K562 (cell line): Measurements from ENCODE around the gene DCTN5. TPM values are rescaled to one million over a fixed set of nuclear protein-coding genes. Genes with fewer than 3 reads are reported as not detected.

Experiments
- BRD4 ChIP-seq: fragments of 200-600 bp; sonication (generic); IDR thresholded peaks from 2 replicates; pipeline ENCODE4 v1.6.1; 2017; ENCODE audit warnings: inconsistent platforms
- EHMT2 ChIP-seq: fragments of 450-650 bp; IDR thresholded peaks from 2 replicates; pipeline ENCODE4 v1.6.1; 2018; ENCODE audit warnings: antibody characterized with exemption
- ETS1 ChIP-seq: conservative IDR thresholded peaks from 2 replicates; pipeline ENCODE4 v1.6.1; 2011; ENCODE audit warnings: low read depth, mild to moderate bottlenecking, low read length; ENCODE audit not compliant: control insufficient read depth
- FIP1L1 ChIP-seq: fragments of 200-400 bp; formaldehyde crosslinking; IDR thresholded peaks from 2 replicates; pipeline ENCODE4 v1.6.1; 2018; ENCODE audit warnings: mild to moderate bottlenecking, low read depth, low read length; ENCODE audit not compliant: poor library complexity, severe bottlenecking
- FOXM1 ChIP-seq, 2 experiments: fragments of 450-650 bp in 1 of 2; sonication (generic) in 1 of 2; formaldehyde crosslinking in 1 of 2; IDR thresholded peaks; 2 replicates each; pipeline versions ENCODE4 v1.6.1 to v1.9.0; 2017 to 2022; ENCODE audit warnings: low read depth in 2 of 2, mild to moderate bottlenecking in 2 of 2, missing genetic modification reagents in 1 of 2, moderate library complexity in 1 of 2
- FOXP1 ChIP-seq: sonication (generic); formaldehyde crosslinking; IDR thresholded peaks from 2 replicates; pipeline ENCODE4 v1.8.0; 2022; ENCODE audit warnings: mild to moderate bottlenecking, missing genetic modification reagents
- KDM5B ChIP-seq: fragments of 200-600 bp; sonication (generic); IDR thresholded peaks from 2 replicates; pipeline ENCODE4 v1.6.1; 2012; ENCODE audit warnings: low read depth, mild to moderate bottlenecking, moderate library complexity, low read length, control low read depth, inconsistent platforms; ENCODE audit not compliant: insufficient replicate concordance
- MCM2 ChIP-seq: fragments of 450-650 bp; IDR thresholded peaks from 2 replicates; pipeline ENCODE4 v1.6.1; 2017; ENCODE audit warnings: low read depth, mild to moderate bottlenecking
- SMAD3 ChIP-seq: fragments of 450-650 bp; formaldehyde crosslinking; conservative IDR thresholded peaks from 2 replicates; pipeline ENCODE4 v1.4.0; 2020; ENCODE audit warnings: mild to moderate bottlenecking
- TRIM25 ChIP-seq: fragments of 450-650 bp; IDR thresholded peaks from 2 replicates; pipeline ENCODE4 v1.7.0; 2016; ENCODE audit warnings: borderline replicate concordance
- ZBED1 ChIP-seq: IDR thresholded peaks from 2 replicates; pipeline ENCODE4 v1.6.1; 2014
- ZNF444 ChIP-seq: fragments of 250-450 bp; sonication (Bioruptor Pico); IDR thresholded peaks from 2 replicates; pipeline ENCODE4 v1.4.0; 2020; ENCODE audit warnings: mild to moderate bottlenecking, moderate library complexity
- ZNF57 ChIP-seq: fragments of 450-650 bp; formaldehyde crosslinking; IDR thresholded peaks from 2 replicates; pipeline ENCODE4 v1.4.0; 2020; ENCODE audit warnings: mild to moderate bottlenecking, moderate library complexity
- polyA plus RNA-seq, 8 experiments: library from polyadenylated mRNA; depleted of rRNA in 4 of 8; stranded (reverse) in 5 of 8; unstranded in 3 of 8; fragments of >200 nt; fragmentation: Nextera tagmentation in 2 of 8; fragmentation: Illumina TruSeq in 1 of 8; extraction: Ambion mirVana in 2 of 8; extraction: Trizol in 1 of 8; gene quantifications; 2 replicates each; pipeline versions ENCODE4 v1.2.1 to v1.2.3, GENCODE V29; 2011 to 2014; ENCODE audit warnings: inconsistent platforms in 1 of 8, missing spikeins in 1 of 8
- total RNA-seq, 7 experiments: library from RNA; depleted of rRNA in 6 of 7; stranded (reverse); fragments of >200 nt in 6 of 7; fragmentation: Illumina TruSeq in 2 of 7; extraction: Trizol in 2 of 7; gene quantifications; 2 replicates each; pipeline versions ENCODE4 v1.2.1 to v1.2.3, GENCODE V29; 2011 to 2021; ENCODE audit warnings: low replicate concordance in 1 of 7
- TF ChIP-seq, protein P1 (sequence below): fragments of 250-450 bp; sonication (Bioruptor Pico); IDR thresholded peaks from 2 replicates; pipeline ENCODE4 v1.8.0; 2021; ENCODE audit warnings: moderate library complexity, mild to moderate bottlenecking, inconsistent platforms
- TF ChIP-seq, protein P2 (sequence below): sonication (generic); formaldehyde crosslinking; IDR thresholded peaks from 2 replicates; pipeline ENCODE4 v1.8.1; 2023; ENCODE audit warnings: mild to moderate bottlenecking, missing genetic modification reagents
- TF ChIP-seq, protein P3 (sequence below): fragments of 450-650 bp; formaldehyde crosslinking; conservative IDR thresholded peaks from 2 replicates; pipeline ENCODE4 v1.4.0; 2022; ENCODE audit warnings: mild to moderate bottlenecking, missing genetic modification characterization

The DCTN5 gene
- total and polyA plus RNA-seq, 9 of the 15 experiments (the other 6 are each of a cell fraction or from before 2014, with no cell fraction given), result 35.8 to 149 (median 75.9) TPM

GRCh38 chr16:23667355-23667659 lies 26.0 kb downstream of the DCTN5 start (continued):
- TF ChIP-seq ETS1 (no peak), TRIM25 (no peak), ZNF444 (CRISPR knock-in tag) (no peak), MCM2 (no peak), KDM5B (no peak), ZNF57 (CRISPR knock-in tag) (no peak), FIP1L1 (no peak), FOXP1 (CRISPR knock-in tag) (no peak), EHMT2 (no peak), BRD4 (no peak), ZBED1 (no peak), SMAD3 (no peak), FOXM1 (IDR thresholded peaks at IDR 0.05; ENCODE audit: low read depth) (peak; percentile 79; the same call in 1 of the 2 replicates), FOXM1 (CRISPR knock-in tag; IDR thresholded peaks at IDR 0.05; ENCODE audit: low read depth) (no peak)
- TF ChIP-seq, protein P1, sequence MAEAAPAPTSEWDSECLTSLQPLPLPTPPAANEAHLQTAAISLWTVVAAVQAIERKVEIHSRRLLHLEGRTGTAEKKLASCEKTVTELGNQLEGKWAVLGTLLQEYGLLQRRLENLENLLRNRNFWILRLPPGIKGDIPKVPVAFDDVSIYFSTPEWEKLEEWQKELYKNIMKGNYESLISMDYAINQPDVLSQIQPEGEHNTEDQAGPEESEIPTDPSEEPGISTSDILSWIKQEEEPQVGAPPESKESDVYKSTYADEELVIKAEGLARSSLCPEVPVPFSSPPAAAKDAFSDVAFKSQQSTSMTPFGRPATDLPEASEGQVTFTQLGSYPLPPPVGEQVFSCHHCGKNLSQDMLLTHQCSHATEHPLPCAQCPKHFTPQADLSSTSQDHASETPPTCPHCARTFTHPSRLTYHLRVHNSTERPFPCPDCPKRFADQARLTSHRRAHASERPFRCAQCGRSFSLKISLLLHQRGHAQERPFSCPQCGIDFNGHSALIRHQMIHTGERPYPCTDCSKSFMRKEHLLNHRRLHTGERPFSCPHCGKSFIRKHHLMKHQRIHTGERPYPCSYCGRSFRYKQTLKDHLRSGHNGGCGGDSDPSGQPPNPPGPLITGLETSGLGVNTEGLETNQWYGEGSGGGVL, result no peak
- TF ChIP-seq, protein P2, sequence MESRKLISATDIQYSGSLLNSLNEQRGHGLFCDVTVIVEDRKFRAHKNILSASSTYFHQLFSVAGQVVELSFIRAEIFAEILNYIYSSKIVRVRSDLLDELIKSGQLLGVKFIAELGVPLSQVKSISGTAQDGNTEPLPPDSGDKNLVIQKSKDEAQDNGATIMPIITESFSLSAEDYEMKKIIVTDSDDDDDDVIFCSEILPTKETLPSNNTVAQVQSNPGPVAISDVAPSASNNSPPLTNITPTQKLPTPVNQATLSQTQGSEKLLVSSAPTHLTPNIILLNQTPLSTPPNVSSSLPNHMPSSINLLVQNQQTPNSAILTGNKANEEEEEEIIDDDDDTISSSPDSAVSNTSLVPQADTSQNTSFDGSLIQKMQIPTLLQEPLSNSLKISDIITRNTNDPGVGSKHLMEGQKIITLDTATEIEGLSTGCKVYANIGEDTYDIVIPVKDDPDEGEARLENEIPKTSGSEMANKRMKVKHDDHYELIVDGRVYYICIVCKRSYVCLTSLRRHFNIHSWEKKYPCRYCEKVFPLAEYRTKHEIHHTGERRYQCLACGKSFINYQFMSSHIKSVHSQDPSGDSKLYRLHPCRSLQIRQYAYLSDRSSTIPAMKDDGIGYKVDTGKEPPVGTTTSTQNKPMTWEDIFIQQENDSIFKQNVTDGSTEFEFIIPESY (CRISPR knock-in tag), result no peak
- TF ChIP-seq, protein P3, sequence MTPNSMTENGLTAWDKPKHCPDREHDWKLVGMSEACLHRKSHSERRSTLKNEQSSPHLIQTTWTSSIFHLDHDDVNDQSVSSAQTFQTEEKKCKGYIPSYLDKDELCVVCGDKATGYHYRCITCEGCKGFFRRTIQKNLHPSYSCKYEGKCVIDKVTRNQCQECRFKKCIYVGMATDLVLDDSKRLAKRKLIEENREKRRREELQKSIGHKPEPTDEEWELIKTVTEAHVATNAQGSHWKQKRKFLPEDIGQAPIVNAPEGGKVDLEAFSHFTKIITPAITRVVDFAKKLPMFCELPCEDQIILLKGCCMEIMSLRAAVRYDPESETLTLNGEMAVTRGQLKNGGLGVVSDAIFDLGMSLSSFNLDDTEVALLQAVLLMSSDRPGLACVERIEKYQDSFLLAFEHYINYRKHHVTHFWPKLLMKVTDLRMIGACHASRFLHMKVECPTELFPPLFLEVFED (CRISPR knock-in tag), result no peak
